HepG2 (cell line): Measurements from ENCODE around the gene PKMYT1. TPM values are rescaled to one million over a fixed set of nuclear protein-coding genes. Genes with fewer than 3 reads are reported as not detected.
A peak's percentile ranks its signal among the peaks of the same experiment; 100 is the strongest.

Source experiments
- ESRRA ChIP-seq: sonication (generic); formaldehyde crosslinking; IDR thresholded peaks from 2 replicates; pipeline ENCODE4 v1.5.1; 2020; ENCODE audit warnings: mild to moderate bottlenecking, low read depth, missing genetic modification reagents
- ETV5 ChIP-seq: IDR thresholded peaks from 2 replicates; pipeline ENCODE4 v1.6.1; 2018; ENCODE audit warnings: missing biosample characterization, missing genetic modification reagents, inconsistent platforms, borderline replicate concordance
- FOXA1 ChIP-seq, 2 experiments: fragments of 450-650 bp in 1 of 2; sonication (generic) in 1 of 2; formaldehyde crosslinking in 1 of 2; IDR thresholded peaks; 2 replicates each; pipeline versions ENCODE4 v1.4.0 to v1.6.1; 2016 to 2020; ENCODE audit warnings: missing genetic modification reagents in 1 of 2
- GATA4 ChIP-seq: sonication (generic); IDR thresholded peaks from 2 replicates; pipeline ENCODE4 v1.6.1; 2016; ENCODE audit warnings: antibody characterized with exemption, low read depth, borderline replicate concordance
- MED13 ChIP-seq: sonication (generic); formaldehyde crosslinking; IDR thresholded peaks from 2 replicates; pipeline ENCODE4 v1.5.0; 2020; ENCODE audit warnings: missing genetic modification reagents
- NAIF1 ChIP-seq: sonication (generic); formaldehyde crosslinking; IDR thresholded peaks from 2 replicates; pipeline ENCODE4 v1.5.0; 2020; ENCODE audit warnings: mild to moderate bottlenecking, missing genetic modification reagents, borderline replicate concordance
- PCBP1 ChIP-seq: fragments of 200-400 bp; formaldehyde crosslinking; IDR thresholded peaks from 2 replicates; pipeline ENCODE4 v1.6.1; 2017; ENCODE audit warnings: mild to moderate bottlenecking, low read depth, low read length, borderline replicate concordance
- REPIN1 ChIP-seq: sonication (generic); formaldehyde crosslinking; IDR thresholded peaks from 2 replicates; pipeline ENCODE4 v1.8.0; 2022; ENCODE audit warnings: missing genetic modification reagents, low read depth, mild to moderate bottlenecking, borderline replicate concordance
- RXRB ChIP-seq: IDR thresholded peaks from 2 replicates; pipeline ENCODE4 v1.6.1; 2016; ENCODE audit warnings: borderline replicate concordance, missing genetic modification reagents, missing compliant biosample characterization
- TSC22D2 ChIP-seq: sonication (generic); formaldehyde crosslinking; IDR thresholded peaks from 2 replicates; pipeline ENCODE4 v1.5.1; 2020; ENCODE audit warnings: missing genetic modification reagents, mild to moderate bottlenecking, borderline replicate concordance
- ZNF142 ChIP-seq: sonication (generic); formaldehyde crosslinking; IDR thresholded peaks from 2 replicates; pipeline ENCODE4 v1.4.0; 2020; ENCODE audit warnings: missing genetic modification reagents
- ZNF264 ChIP-seq: sonication (generic); formaldehyde crosslinking; IDR thresholded peaks from 2 replicates; pipeline ENCODE4 v1.4.0; 2020; ENCODE audit warnings: missing genetic modification reagents
- ZNF30 ChIP-seq: sonication (generic); formaldehyde crosslinking; IDR thresholded peaks from 2 replicates; pipeline ENCODE4 v1.5.0; 2020; ENCODE audit warnings: mild to moderate bottlenecking, missing genetic modification reagents
- ZNF34 ChIP-seq: sonication (generic); formaldehyde crosslinking; IDR thresholded peaks from 2 replicates; pipeline ENCODE4 v1.4.0; 2020; ENCODE audit warnings: mild to moderate bottlenecking, missing genetic modification reagents, borderline replicate concordance
- ZNF432 ChIP-seq: sonication (generic); formaldehyde crosslinking; IDR thresholded peaks from 2 replicates; pipeline ENCODE4 v1.5.0; 2020; ENCODE audit warnings: missing genetic modification reagents, mild to moderate bottlenecking, borderline replicate concordance
- ZNF800 ChIP-seq: sonication (generic); formaldehyde crosslinking; IDR thresholded peaks from 2 replicates; pipeline ENCODE4 v1.4.0; 2020; ENCODE audit warnings: missing genetic modification reagents
- ZNF850 ChIP-seq: sonication (generic); formaldehyde crosslinking; conservative IDR thresholded peaks from 2 replicates; pipeline ENCODE4 v1.9.0; 2021; ENCODE audit warnings: mild to moderate bottlenecking, missing genetic modification reagents
- polyA plus RNA-seq, 8 experiments: library from polyadenylated mRNA; depleted of rRNA in 3 of 8; stranded (reverse) in 7 of 8; unstranded in 1 of 8; fragments of >200 nt; fragmentation: Illumina TruSeq in 4 of 8; extraction: Trizol in 4 of 8; gene quantifications; 2 replicates each; pipeline versions ENCODE4 v1.2.1 to v1.2.3, GENCODE V29; 2011 to 2016; ENCODE audit warnings: low read depth in 4 of 8, missing spikeins in 1 of 8, mixed read lengths in 1 of 8; ENCODE audit not compliant: insufficient read depth in 1 of 8
- total RNA-seq, 5 experiments: library from RNA; depleted of rRNA; stranded (reverse); fragments of >200 nt; fragmentation: Illumina TruSeq; extraction: Trizol; gene quantifications; 2 replicates each; pipeline ENCODE4 v1.2.3, GENCODE V29; 2016; ENCODE audit warnings: low read depth in 1 of 5

The PKMYT1 gene
- total and polyA plus RNA-seq, 2 of the 13 experiments (the other 11 are each of a cell fraction or from before 2014, with no cell fraction given): 7.0 to 27.8 TPM

- TF ChIP-seq REPIN1 (CRISPR knock-in tag): 0 out of 2 replicates have a peak, but pooled peaks have one; percentile 24
- TF ChIP-seq FOXA1 (IDR thresholded peaks at IDR 0.05): no peak
- 0 out of 2 replicates have a peak, but pooled peaks have one; percentile 6 for TF ChIP-seq FOXA1 (CRISPR knock-in tag; IDR thresholded peaks at IDR 0.05)
- peak; percentile 58; the same call in 1 of the 2 replicates for TF ChIP-seq RXRB (CRISPR knock-in tag)
- 0 out of 2 replicates have a peak, but pooled peaks have one; percentile 67 for TF ChIP-seq PCBP1
- peak; percentile 52; the same call in 1 of the 2 replicates for TF ChIP-seq ETV5 (CRISPR knock-in tag)
- no peak for TF ChIP-seq TSC22D2 (CRISPR knock-in tag)
- no peak for TF ChIP-seq ZNF34
- TF ChIP-seq ZNF142: 0 out of 2 replicates have a peak, but pooled peaks have one; percentile 2
- 0 out of 2 replicates have a peak, but pooled peaks have one; percentile 24 for TF ChIP-seq ZNF264 (CRISPR knock-in tag)
- TF ChIP-seq ZNF800: peak; percentile 57
- no peak for TF ChIP-seq ZNF30 (CRISPR knock-in tag)
- TF ChIP-seq GATA4: no peak
- no peak for TF ChIP-seq ZNF850 (CRISPR knock-in tag)
- TF ChIP-seq NAIF1: no peak
- TF ChIP-seq ESRRA (CRISPR knock-in tag): 0 out of 2 replicates have a peak, but pooled peaks have one; percentile 33
- TF ChIP-seq MED13 (CRISPR knock-in tag): peak; percentile 76; the same call in 1 of the 2 replicates
- TF ChIP-seq ZNF432 (CRISPR knock-in tag): 0 out of 2 replicates have a peak, but pooled peaks have one; percentile 69
Observed at GRCh38 chr16:2969545-2970521, 10.4 kb downstream of the PKMYT1 start (continued).
